ENCODE data around the gene TMEM115.

GRCh38 chr3:50326182-50326541 lies 33.2 kb downstream of the TMEM115 start:
- no peak for TF ChIP-seq POLR2A (IDR thresholded peaks at IDR 0.05)
- TF ChIP-seq, protein P1, sequence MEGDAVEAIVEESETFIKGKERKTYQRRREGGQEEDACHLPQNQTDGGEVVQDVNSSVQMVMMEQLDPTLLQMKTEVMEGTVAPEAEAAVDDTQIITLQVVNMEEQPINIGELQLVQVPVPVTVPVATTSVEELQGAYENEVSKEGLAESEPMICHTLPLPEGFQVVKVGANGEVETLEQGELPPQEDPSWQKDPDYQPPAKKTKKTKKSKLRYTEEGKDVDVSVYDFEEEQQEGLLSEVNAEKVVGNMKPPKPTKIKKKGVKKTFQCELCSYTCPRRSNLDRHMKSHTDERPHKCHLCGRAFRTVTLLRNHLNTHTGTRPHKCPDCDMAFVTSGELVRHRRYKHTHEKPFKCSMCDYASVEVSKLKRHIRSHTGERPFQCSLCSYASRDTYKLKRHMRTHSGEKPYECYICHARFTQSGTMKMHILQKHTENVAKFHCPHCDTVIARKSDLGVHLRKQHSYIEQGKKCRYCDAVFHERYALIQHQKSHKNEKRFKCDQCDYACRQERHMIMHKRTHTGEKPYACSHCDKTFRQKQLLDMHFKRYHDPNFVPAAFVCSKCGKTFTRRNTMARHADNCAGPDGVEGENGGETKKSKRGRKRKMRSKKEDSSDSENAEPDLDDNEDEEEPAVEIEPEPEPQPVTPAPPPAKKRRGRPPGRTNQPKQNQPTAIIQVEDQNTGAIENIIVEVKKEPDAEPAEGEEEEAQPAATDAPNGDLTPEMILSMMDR (IDR thresholded peaks at IDR 0.05): no peak

All from tibial nerve (tissue), 3 donors.